A549 (cell line): ENCODE results near the gene KRTAP4-5. TPM values are rescaled to one million over a fixed set of nuclear protein-coding genes. Genes with fewer than 3 reads are reported as not detected.

Experiments
- ATAC-seq, 2 experiments: fragments of 200-7000 bp in 1 of 2; fragments of >200 bp in 1 of 2; cut with Nextera tagmentation in 1 of 2; cut with Tn5 transposase in 1 of 2; 3 replicates each; pipeline versions ENCODE4 v1.8.0 to v1.9.1; 2018 to 2020; ENCODE audit warnings: mild to moderate bottlenecking in 1 of 2, moderate library complexity in 1 of 2
- CTCF ChIA-PET: fragments of 300-600 bp; sonication (Branson Sonifier 250); formaldehyde crosslinking; extraction: SDS; loops from one replicate; lab custom pipeline; 2021; ENCODE audit warnings: antibody characterized with exemption, inconsistent platforms; lab: Yijun Ruan, JAX
- POLR2A ChIA-PET: fragments of 350-600 bp; formaldehyde crosslinking; extraction: SDS; loops from one replicate; lab custom pipeline; 2021; ENCODE audit warnings: antibody characterized with exemption, inconsistent platforms; lab: Yijun Ruan, JAX
- DNase-seq, 2 experiments: peaks; one replicate each; pipeline versions ENCODE4 v3.0.0 to v3.0.0-alpha.2; 2011 to 2016; ENCODE audit warnings: low read depth in 1 of 2, low spot score in 1 of 2
- FAIRE-seq: peaks from 2 replicates; lab custom pipeline; 2011; peaks lifted over from hg19 to GRCh38; lab: Jason Lieb, UNC
- H3K27ac ChIP-seq, 2 experiments: fragments of >200 bp; sonication (Bioruptor Twin); formaldehyde crosslinking; 3 replicates each; pipeline ENCODE4 v1.5.1; 2016 to 2017
- H3K4me1 ChIP-seq: fragments of >200 bp; sonication (Bioruptor Twin); formaldehyde crosslinking; 3 replicates; pipeline ENCODE4 v1.6.1; 2016
- H3K4me2 ChIP-seq: fragments of >200 bp; sonication (Bioruptor Twin); formaldehyde crosslinking; 3 replicates; pipeline ENCODE4 v1.6.1; 2016
- H3K4me3 ChIP-seq: fragments of >200 bp; sonication (Bioruptor Twin); formaldehyde crosslinking; 3 replicates; pipeline ENCODE4 v1.5.1; 2016
- H3K9me3 ChIP-seq: fragments of >200 bp; sonication (Bioruptor Twin); formaldehyde crosslinking; 3 replicates; pipeline ENCODE4 v1.6.1; 2016
- BHLHE40 ChIP-seq: IDR thresholded peaks from 2 replicates; pipeline ENCODE4 v1.6.1; 2012; ENCODE audit warnings: low read depth, low read length, inconsistent platforms
- CBX2 ChIP-seq: fragments of 200-600 bp; sonication (generic); IDR thresholded peaks from 2 replicates; pipeline ENCODE4 v1.6.1; 2016; ENCODE audit warnings: low read depth, mild to moderate bottlenecking, borderline replicate concordance
- EHMT2 ChIP-seq: fragments of 200-600 bp; sonication (generic); IDR thresholded peaks from 2 replicates; pipeline ENCODE4 v1.6.1; 2016; ENCODE audit warnings: antibody characterized with exemption, low read depth, mild to moderate bottlenecking, moderate library complexity
- FOSL2 ChIP-seq, 2 experiments: fragments of 450-650 bp in 1 of 2; fragments of >200 bp in 1 of 2; sonication (Bioruptor Twin) in 1 of 2; formaldehyde crosslinking; IDR thresholded peaks; 2 replicates each; pipeline versions ENCODE4 v1.5.0 to v1.6.1; 2016 to 2020; ENCODE audit warnings: mild to moderate bottlenecking in 1 of 2, moderate library complexity in 1 of 2
- JUN ChIP-seq, 2 experiments: fragments of >200 bp; sonication (Bioruptor Twin); formaldehyde crosslinking; IDR thresholded peaks; 2 replicates in 1 of 2; 3 replicates in 1 of 2; pipeline ENCODE4 v1.6.1; 2016 to 2017
- JUNB ChIP-seq: fragments of >200 bp; sonication (Bioruptor Twin); formaldehyde crosslinking; IDR thresholded peaks from 2 replicates; pipeline ENCODE4 v1.6.1; 2016
- MAFK ChIP-seq: fragments of 450-650 bp; IDR thresholded peaks from 2 replicates; pipeline ENCODE4 v1.6.1; 2014; ENCODE audit not compliant: partially characterized antibody
- RARB ChIP-seq: fragments of 250-450 bp; sonication (Bioruptor Pico); IDR thresholded peaks from 2 replicates; pipeline ENCODE4 v1.8.0; 2021; ENCODE audit warnings: mild to moderate bottlenecking, moderate library complexity
- RFX5 ChIP-seq: fragments of 450-650 bp; IDR thresholded peaks from 2 replicates; pipeline ENCODE4 v1.7.1; 2014; ENCODE audit warnings: antibody characterized with exemption, mild to moderate bottlenecking, moderate library complexity
- RNF2 ChIP-seq: fragments of 200-600 bp; sonication (generic); IDR thresholded peaks from 2 replicates; pipeline ENCODE4 v1.6.1; 2016; ENCODE audit warnings: low read depth, mild to moderate bottlenecking, antibody characterized with exemption, moderate library complexity, borderline replicate concordance
- TFCP2L1 ChIP-seq: fragments of 250-450 bp; sonication (Bioruptor Pico); IDR thresholded peaks from 2 replicates; pipeline ENCODE4 v1.5.0; 2021; ENCODE audit warnings: mild to moderate bottlenecking
- TP53 ChIP-seq: fragments of 250-450 bp; sonication (Bioruptor Pico); IDR thresholded peaks from 2 replicates; pipeline ENCODE4 v1.5.0; 2021; ENCODE audit warnings: mild to moderate bottlenecking, moderate library complexity
- ZC3H11A ChIP-seq: fragments of 450-650 bp; IDR thresholded peaks from 2 replicates; pipeline ENCODE4 v1.6.1; 2014; ENCODE audit warnings: antibody characterized with exemption, mild to moderate bottlenecking
- ZNF302 ChIP-seq: fragments of 250-450 bp; sonication (Bioruptor Pico); IDR thresholded peaks from 2 replicates; pipeline ENCODE4 v1.9.0; 2021; ENCODE audit warnings: inconsistent platforms, mild to moderate bottlenecking, moderate library complexity
- WGBS: methylation state at CpG from one replicate; pipeline ENCODE4 v1.1.6; 2017; ENCODE audit errors: missing lambda C conversion rate; 5-methylcytosine and 5-hydroxymethylcytosine counted together
- polyA plus RNA-seq, 4 experiments: library from polyadenylated mRNA; depleted of rRNA in 3 of 4; stranded (reverse); fragments of >200 nt; fragmentation: RNase III in 1 of 4; extraction: RNeasy Plus Mini Kit Qiagen cat#74134 plus additional on column Dnase treatment in 1 of 4; gene quantifications; 2 replicates in 3 of 4; 3 replicates in 1 of 4; pipeline ENCODE4 v1.2.3, GENCODE V29; 2011 to 2017
- TF ChIP-seq, protein P1 (sequence below): IDR thresholded peaks from 2 replicates; pipeline ENCODE4 v1.6.1; 2012; ENCODE audit warnings: low read depth, borderline replicate concordance
- TF ChIP-seq, protein P2 (sequence below): fragments of >200 bp; sonication (Bioruptor Twin); formaldehyde crosslinking; IDR thresholded peaks from 2 replicates; pipeline ENCODE4 v1.6.1; 2016
- TF ChIP-seq, protein P3 (sequence below): fragments of 150-350 bp; IDR thresholded peaks from 2 replicates; pipeline ENCODE4 v1.6.1; 2014; ENCODE audit warnings: low read depth, mild to moderate bottlenecking, low read length
- TF ChIP-seq, protein P4 (sequence below): IDR thresholded peaks from 2 replicates; pipeline ENCODE4 v1.6.1; 2012
- TF ChIP-seq, protein P5 (sequence below): fragments of 250-450 bp; sonication (Bioruptor Pico); IDR thresholded peaks from 2 replicates; pipeline ENCODE4 v1.5.0; 2020; ENCODE audit warnings: low read depth, mild to moderate bottlenecking, moderate library complexity
- TF ChIP-seq, protein P6 (sequence below): fragments of >200 bp; sonication (Bioruptor Twin); formaldehyde crosslinking; IDR thresholded peaks from 3 replicates; pipeline ENCODE4 v1.6.1; 2016
- TF ChIP-seq, protein P7 (sequence below): fragments of 450-650 bp; IDR thresholded peaks from 2 replicates; pipeline ENCODE4 v1.6.1; 2014; ENCODE audit warnings: antibody characterized with exemption
- TF ChIP-seq, protein P8 (sequence below): fragments of >200 bp; sonication (Bioruptor Twin); formaldehyde crosslinking; IDR thresholded peaks from 3 replicates; pipeline ENCODE4 v1.5.1; 2016
- TF ChIP-seq, protein P9 (sequence below): fragments of 250-450 bp; sonication (Bioruptor Pico); IDR thresholded peaks from 2 replicates; pipeline ENCODE4 v1.5.0; 2021; ENCODE audit warnings: mild to moderate bottlenecking, moderate library complexity, borderline replicate concordance

Gene KRTAP4-5
- polyA plus RNA-seq, 2 of the 4 experiments (the other 2 are of a cell fraction), result not detected

DNA sequence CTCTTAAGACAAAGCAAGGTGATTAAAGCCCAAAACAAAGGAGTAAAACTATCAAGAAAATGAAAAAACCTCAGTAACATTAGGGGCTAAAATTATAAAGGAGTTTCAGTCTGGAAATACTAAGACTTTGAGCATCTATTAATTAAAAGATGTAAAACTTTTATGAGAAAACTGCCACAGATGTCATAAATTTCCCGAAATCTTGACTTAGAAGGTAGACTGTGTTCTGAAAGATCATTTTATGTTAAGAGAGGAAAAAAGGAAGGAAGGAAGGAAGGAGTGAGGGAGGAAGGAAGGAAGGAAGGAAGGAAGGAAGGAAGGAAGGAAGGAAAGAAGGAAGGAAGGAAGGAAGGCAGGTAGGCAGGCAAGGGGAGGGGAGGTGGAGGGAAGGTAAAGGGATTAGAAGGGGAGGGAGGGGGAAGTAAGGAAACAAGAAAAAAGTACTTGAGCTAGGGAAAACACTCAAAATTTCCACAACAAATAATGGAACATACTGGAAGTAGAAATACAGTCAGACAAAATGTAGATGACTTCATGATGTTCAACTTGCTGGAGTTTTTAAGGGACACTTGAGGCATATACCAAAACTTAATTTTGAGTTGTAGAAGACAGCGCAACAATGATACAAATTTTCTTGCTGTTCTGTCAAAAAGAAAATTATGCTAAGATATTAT is 2.0 kb downstream of the KRTAP4-5 start:
- 75% methylated on average over 2 of the region's 2 CpGs for WGBS
- FAIRE-seq, result no peak
- Histone ChIP-seq H3K27ac (no peak overlapping the region), H3K9me3 (peaks cover 9% of the 10 kb centered on the region; the same call in 2 of the 3 replicates), H3K4me1 (no peaks in the 10 kb centered on the region), H3K4me3 (no peak overlapping the region), H3K4me2 (no peak overlapping the region)
- CTCF ChIA-PET, result interaction anchor here (0.6 to 0.8 kb wide), 2 partner anchors 12 to 75 kb away, joined by 3 read pairs; no protein-coding TSS in a partner anchor
- DNase-seq, result no peak
- TF ChIP-seq, protein P1, sequence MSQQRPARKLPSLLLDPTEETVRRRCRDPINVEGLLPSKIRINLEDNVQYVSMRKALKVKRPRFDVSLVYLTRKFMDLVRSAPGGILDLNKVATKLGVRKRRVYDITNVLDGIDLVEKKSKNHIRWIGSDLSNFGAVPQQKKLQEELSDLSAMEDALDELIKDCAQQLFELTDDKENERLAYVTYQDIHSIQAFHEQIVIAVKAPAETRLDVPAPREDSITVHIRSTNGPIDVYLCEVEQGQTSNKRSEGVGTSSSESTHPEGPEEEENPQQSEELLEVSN, result no peak
- TF ChIP-seq, protein P2, sequence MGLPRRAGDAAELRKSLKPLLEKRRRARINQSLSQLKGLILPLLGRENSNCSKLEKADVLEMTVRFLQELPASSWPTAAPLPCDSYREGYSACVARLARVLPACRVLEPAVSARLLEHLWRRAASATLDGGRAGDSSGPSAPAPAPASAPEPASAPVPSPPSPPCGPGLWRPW, result no peak
- TF ChIP-seq TFCP2L1 (CRISPR knock-in tag) (no peak), TP53 (CRISPR knock-in tag) (no peak), RFX5 (no peak), BHLHE40 (no peak), FOSL2 (IDR thresholded peaks at IDR 0.05) (no peak), FOSL2 (CRISPR knock-in tag; IDR thresholded peaks at IDR 0.05) (no peak), MAFK (no peak), EHMT2 (no peak), RNF2 (no peak), JUN (IDR thresholded peaks at IDR 0.05) (no peak), RARB (no peak)
- TF ChIP-seq, protein P3, sequence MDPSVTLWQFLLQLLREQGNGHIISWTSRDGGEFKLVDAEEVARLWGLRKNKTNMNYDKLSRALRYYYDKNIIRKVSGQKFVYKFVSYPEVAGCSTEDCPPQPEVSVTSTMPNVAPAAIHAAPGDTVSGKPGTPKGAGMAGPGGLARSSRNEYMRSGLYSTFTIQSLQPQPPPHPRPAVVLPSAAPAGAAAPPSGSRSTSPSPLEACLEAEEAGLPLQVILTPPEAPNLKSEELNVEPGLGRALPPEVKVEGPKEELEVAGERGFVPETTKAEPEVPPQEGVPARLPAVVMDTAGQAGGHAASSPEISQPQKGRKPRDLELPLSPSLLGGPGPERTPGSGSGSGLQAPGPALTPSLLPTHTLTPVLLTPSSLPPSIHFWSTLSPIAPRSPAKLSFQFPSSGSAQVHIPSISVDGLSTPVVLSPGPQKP, result no peak
- TF ChIP-seq, protein P4, sequence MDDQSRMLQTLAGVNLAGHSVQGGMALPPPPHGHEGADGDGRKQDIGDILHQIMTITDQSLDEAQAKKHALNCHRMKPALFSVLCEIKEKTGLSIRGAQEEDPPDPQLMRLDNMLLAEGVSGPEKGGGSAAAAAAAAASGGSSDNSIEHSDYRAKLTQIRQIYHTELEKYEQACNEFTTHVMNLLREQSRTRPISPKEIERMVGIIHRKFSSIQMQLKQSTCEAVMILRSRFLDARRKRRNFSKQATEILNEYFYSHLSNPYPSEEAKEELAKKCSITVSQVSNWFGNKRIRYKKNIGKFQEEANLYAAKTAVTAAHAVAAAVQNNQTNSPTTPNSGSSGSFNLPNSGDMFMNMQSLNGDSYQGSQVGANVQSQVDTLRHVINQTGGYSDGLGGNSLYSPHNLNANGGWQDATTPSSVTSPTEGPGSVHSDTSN, result no peak
- TF ChIP-seq, protein P5, sequence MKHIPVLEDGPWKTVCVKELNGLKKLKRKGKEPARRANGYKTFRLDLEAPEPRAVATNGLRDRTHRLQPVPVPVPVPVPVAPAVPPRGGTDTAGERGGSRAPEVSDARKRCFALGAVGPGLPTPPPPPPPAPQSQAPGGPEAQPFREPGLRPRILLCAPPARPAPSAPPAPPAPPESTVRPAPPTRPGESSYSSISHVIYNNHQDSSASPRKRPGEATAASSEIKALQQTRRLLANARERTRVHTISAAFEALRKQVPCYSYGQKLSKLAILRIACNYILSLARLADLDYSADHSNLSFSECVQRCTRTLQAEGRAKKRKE, result no peak
- TF ChIP-seq, protein P6, sequence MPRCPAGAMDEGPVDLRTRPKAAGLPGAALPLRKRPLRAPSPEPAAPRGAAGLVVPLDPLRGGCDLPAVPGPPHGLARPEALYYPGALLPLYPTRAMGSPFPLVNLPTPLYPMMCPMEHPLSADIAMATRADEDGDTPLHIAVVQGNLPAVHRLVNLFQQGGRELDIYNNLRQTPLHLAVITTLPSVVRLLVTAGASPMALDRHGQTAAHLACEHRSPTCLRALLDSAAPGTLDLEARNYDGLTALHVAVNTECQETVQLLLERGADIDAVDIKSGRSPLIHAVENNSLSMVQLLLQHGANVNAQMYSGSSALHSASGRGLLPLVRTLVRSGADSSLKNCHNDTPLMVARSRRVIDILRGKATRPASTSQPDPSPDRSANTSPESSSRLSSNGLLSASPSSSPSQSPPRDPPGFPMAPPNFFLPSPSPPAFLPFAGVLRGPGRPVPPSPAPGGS, result no peak
- TF ChIP-seq, protein P7, sequence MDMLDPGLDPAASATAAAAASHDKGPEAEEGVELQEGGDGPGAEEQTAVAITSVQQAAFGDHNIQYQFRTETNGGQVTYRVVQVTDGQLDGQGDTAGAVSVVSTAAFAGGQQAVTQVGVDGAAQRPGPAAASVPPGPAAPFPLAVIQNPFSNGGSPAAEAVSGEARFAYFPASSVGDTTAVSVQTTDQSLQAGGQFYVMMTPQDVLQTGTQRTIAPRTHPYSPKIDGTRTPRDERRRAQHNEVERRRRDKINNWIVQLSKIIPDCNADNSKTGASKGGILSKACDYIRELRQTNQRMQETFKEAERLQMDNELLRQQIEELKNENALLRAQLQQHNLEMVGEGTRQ, result no peak
- no peak for ATAC-seq
- POLR2A ChIA-PET, result no interaction called here

DNA sequence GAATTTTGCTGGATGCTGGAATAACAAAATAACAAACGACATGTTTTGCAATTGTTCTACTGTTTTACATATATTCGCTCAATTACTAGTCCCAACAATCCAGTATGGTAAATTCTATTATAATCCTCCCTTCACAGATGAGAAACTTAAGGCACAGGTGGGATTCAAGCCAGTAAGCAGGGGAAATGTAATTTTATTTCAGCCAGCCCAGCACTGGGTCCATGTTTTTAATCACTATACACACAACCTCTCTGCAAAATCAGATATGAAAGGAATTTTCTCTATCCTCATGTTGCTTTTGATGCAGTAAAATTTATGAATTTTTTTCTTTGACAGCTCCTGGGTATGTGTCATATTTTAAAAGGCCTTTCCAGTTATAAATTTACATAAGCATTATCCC is 4.4 kb downstream of the KRTAP4-5 start:
- no peak overlapping the region for H3K4me2 ChIP-seq
- POLR2A ChIA-PET, result no interaction called here
- no peaks in the 10 kb centered on the region for H3K4me1 ChIP-seq
- H3K4me3 ChIP-seq, result no peak overlapping the region
- DNase-seq, result no peak
- peaks cover 31% of the 10 kb centered on the region for H3K9me3 ChIP-seq
- CTCF ChIA-PET, result no interaction called here
- no peak for FAIRE-seq
- no peak overlapping the region for H3K27ac ChIP-seq
- no peak for ATAC-seq
- 49% methylated on average over 2 of the region's 2 CpGs for WGBS
- no peak for TF ChIP-seq JUNB
- TF ChIP-seq, protein P8, sequence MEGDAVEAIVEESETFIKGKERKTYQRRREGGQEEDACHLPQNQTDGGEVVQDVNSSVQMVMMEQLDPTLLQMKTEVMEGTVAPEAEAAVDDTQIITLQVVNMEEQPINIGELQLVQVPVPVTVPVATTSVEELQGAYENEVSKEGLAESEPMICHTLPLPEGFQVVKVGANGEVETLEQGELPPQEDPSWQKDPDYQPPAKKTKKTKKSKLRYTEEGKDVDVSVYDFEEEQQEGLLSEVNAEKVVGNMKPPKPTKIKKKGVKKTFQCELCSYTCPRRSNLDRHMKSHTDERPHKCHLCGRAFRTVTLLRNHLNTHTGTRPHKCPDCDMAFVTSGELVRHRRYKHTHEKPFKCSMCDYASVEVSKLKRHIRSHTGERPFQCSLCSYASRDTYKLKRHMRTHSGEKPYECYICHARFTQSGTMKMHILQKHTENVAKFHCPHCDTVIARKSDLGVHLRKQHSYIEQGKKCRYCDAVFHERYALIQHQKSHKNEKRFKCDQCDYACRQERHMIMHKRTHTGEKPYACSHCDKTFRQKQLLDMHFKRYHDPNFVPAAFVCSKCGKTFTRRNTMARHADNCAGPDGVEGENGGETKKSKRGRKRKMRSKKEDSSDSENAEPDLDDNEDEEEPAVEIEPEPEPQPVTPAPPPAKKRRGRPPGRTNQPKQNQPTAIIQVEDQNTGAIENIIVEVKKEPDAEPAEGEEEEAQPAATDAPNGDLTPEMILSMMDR, result no peak
- TF ChIP-seq CBX2, result no peak
- TF ChIP-seq, protein P9, sequence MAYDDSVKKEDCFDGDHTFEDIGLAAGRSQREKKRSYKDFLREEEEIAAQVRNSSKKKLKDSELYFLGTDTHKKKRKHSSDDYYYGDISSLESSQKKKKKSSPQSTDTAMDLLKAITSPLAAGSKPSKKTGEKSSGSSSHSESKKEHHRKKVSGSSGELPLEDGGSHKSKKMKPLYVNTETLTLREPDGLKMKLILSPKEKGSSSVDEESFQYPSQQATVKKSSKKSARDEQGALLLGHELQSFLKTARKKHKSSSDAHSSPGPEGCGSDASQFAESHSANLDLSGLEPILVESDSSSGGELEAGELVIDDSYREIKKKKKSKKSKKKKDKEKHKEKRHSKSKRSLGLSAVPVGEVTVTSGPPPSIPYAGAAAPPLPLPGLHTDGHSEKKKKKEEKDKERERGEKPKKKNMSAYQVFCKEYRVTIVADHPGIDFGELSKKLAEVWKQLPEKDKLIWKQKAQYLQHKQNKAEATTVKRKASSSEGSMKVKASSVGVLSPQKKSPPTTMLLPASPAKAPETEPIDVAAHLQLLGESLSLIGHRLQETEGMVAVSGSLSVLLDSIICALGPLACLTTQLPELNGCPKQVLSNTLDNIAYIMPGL, result no peak
- TF ChIP-seq, protein P1, result no peak
- TF ChIP-seq, protein P6, result no peak
- TF ChIP-seq ZC3H11A, result no peak
- no peak for TF ChIP-seq ZNF302 (CRISPR knock-in tag)
- TF ChIP-seq RNF2, result no peak
